ENCODE measurements around the gene CCM2. TPM values are rescaled to one million over a fixed set of nuclear protein-coding genes. Genes with fewer than 3 reads are reported as not detected.

CCM2 gene
- total RNA-seq, 2 donors from 2014 or later, result 30.0 to 83.6 TPM

DNA sequence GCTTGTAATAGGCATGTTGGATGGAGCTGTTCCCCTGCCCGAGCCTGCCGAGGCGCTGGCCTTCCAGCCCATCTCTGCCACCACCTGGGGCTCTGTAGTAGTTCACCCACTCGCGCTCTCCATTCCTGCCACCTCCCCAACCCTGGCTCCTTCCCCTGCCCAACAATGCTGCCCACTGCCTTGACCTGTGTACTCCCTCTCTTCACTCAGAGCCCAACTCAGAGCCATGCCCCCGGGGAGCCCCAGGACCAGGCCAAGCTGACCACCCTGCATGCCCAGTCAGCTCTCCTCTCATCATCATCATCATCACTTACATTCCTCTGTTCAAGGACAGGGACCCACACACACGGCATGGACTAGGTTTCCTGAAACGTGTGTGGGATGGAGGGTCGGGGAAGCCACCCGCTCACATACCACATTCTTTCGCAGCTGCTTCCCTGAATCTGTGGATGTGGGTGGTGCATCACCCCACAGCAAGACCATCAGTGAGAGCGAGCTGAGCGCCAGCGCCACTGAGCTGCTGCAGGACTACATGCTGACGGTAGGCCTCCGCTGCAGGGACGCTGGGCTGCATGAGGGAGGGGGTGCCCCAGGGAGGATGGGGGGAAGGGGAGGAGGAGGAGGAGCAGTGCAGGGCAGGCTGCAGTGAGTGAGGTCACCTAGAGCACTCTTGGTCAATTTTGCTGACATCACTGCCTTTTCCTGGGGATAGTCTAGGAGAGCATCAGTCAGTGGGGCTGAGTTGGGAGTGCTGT is 73.2 kb downstream of the CCM2 start:
- no peaks in the 10 kb centered on the region for H3K4me1 ChIP-seq (replicated peaks)
- WGBS, result 83% methylated on average over 17 of the region's 17 CpGs
- intact Hi-C loops (cut with DNase I), result no loop called here
- peaks cover 0 to 3% of the 10 kb centered on the region in 2 donors for H3K36me3 ChIP-seq
- H3K9me3 ChIP-seq, result no peaks in the 10 kb centered on the region
- TF ChIP-seq POLR2AphosphoS5 (IDR thresholded peaks at IDR 0.05) (no peak), POLR2A (IDR thresholded peaks at IDR 0.05) (no peak)
- TF ChIP-seq, protein P1, sequence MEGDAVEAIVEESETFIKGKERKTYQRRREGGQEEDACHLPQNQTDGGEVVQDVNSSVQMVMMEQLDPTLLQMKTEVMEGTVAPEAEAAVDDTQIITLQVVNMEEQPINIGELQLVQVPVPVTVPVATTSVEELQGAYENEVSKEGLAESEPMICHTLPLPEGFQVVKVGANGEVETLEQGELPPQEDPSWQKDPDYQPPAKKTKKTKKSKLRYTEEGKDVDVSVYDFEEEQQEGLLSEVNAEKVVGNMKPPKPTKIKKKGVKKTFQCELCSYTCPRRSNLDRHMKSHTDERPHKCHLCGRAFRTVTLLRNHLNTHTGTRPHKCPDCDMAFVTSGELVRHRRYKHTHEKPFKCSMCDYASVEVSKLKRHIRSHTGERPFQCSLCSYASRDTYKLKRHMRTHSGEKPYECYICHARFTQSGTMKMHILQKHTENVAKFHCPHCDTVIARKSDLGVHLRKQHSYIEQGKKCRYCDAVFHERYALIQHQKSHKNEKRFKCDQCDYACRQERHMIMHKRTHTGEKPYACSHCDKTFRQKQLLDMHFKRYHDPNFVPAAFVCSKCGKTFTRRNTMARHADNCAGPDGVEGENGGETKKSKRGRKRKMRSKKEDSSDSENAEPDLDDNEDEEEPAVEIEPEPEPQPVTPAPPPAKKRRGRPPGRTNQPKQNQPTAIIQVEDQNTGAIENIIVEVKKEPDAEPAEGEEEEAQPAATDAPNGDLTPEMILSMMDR (IDR thresholded peaks at IDR 0.05), result no peak
- no peak overlapping the region for H3K4me3 ChIP-seq
- DNase-seq (ENCODE audit: low spot score), result no peak
- H3K27me3 ChIP-seq (replicated peaks; ENCODE audit: insufficient read depth), result no peaks in the 10 kb centered on the region
- H3K27ac ChIP-seq, result no peak overlapping the region

DNA sequence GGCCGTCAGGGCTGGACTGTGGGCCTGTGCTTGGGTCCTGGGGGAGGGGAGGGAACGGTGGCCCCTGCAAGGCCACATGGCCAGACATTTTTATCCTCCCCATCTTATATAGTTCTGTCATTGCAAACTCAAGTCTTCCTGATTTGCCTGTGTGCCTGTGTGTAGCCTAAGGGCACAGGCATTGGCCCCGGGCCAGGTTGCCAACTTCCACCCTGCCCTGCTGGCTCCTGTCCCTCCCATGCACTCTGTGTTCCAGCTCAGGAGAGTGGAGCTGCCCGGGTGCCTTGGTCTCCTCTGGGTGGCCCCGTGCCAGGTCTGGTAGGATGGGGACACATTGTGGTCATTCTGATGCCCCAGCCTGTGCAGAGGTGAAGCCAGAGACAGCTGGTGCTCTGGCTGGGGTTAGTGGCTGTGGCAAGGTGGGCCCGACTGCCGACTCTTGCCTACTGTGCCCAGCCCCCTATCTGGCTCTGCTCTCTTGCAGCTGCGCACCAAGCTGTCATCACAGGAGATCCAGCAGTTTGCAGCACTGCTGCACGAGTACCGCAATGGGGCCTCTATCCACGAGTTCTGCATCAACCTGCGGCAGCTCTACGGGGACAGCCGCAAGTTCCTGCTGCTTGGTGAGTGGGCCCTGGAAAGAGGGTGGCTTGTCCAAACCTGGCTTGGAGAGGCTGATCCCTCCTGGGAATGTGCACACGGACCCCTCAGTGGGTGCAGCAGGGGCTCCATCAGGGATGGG is 74.0 kb downstream of the CCM2 start:
- no peak overlapping the region for H3K27ac ChIP-seq
- H3K4me1 ChIP-seq (replicated peaks), result no peaks in the 10 kb centered on the region
- no peaks in the 10 kb centered on the region for H3K9me3 ChIP-seq
- 82% methylated on average over 15 of the region's 15 CpGs for WGBS
- intact Hi-C loops (cut with DNase I), result no loop called here
- DNase-seq (ENCODE audit: low spot score), result peak; percentile 26
- peaks cover 0 to 3% of the 10 kb centered on the region in 2 donors for H3K36me3 ChIP-seq
- TF ChIP-seq POLR2AphosphoS5 (IDR thresholded peaks at IDR 0.05), result no peak
- TF ChIP-seq, protein P1 (IDR thresholded peaks at IDR 0.05), result no peak
- TF ChIP-seq POLR2A (IDR thresholded peaks at IDR 0.05), result no peak
- H3K27me3 ChIP-seq (replicated peaks; ENCODE audit: insufficient read depth), result no peaks in the 10 kb centered on the region
- no peak overlapping the region for H3K4me3 ChIP-seq

DNA sequence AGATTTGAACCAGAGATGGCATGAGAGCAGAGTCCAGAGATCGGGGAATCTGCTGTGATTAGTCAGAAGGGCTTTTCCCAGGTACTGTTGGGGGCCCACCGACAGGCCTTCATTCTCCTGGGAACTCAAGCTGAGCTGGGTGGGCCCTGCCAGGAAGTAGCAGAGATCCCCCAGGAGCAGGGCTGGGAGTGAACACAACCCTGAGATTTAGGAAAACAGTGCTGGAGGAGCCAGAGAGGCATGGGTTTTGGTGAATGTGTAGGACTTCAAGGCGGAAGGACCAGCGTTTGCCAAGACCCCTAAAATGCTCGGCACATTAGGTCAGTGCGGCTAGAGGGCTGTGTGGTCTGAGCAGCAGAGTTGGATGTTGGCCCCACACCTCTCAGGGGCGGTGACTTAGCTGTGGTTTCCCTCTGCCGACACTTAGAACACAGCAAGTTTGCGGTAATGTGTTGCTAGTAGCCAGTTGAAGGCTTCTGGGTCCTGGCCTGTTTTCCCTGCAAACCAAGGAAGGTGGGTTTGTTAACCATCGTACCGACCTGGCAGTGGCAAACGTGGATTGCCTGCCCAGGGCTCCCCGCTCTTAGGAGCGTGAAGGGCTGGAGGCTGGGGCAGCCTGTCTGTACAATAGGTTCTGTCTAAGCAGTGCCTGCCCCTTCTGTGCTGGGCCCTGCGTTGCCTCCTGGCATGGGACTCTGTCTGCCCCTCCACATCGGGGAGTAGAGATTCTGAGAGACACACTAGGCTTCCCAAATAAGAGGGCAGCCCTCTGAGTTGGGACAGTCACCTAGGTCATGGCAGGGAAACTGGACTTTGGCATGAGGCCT is 74.7 kb downstream of the CCM2 start:
- no peaks in the 10 kb centered on the region for H3K4me1 ChIP-seq (replicated peaks)
- H3K4me3 ChIP-seq, result no peak overlapping the region
- 87% methylated on average over 16 of the region's 16 CpGs for WGBS
- H3K27me3 ChIP-seq (replicated peaks; ENCODE audit: insufficient read depth), result no peaks in the 10 kb centered on the region
- H3K9me3 ChIP-seq, result no peaks in the 10 kb centered on the region
- no peak for DNase-seq (ENCODE audit: low spot score)
- TF ChIP-seq POLR2A (IDR thresholded peaks at IDR 0.05) (no peak), POLR2AphosphoS5 (IDR thresholded peaks at IDR 0.05) (no peak)
- TF ChIP-seq, protein P1 (IDR thresholded peaks at IDR 0.05), result no peak
- H3K27ac ChIP-seq, result no peak overlapping the region
- H3K36me3 ChIP-seq, result peaks cover 0 to 3% of the 10 kb centered on the region in 2 donors
- intact Hi-C loops (cut with DNase I), result no loop called here

DNA sequence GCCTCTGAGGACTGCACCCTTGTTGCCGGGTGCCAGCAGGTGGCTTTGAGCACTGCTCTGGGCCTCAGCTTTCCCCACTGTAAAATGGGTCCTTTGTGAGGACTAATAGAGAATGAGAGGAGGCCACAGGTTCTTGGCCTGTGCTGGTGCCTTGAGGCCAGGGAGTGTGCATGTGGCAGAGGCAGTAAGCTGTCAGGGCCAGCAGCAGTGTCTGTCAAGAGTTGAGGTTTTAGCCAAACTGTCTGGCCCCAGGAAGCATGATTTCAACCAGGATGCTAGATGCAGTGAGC is 75.3 kb downstream of the CCM2 start:
- TF ChIP-seq POLR2A (IDR thresholded peaks at IDR 0.05) (no peak), POLR2AphosphoS5 (IDR thresholded peaks at IDR 0.05) (no peak)
- TF ChIP-seq, protein P1 (IDR thresholded peaks at IDR 0.05), result no peak
- peaks cover 0 to 3% of the 10 kb centered on the region in 2 donors for H3K36me3 ChIP-seq
- WGBS, result 82% methylated on average over 1 of the region's 1 CpG

More for the DNA sequence above, 75.3 kb downstream of the CCM2 start:
- H3K27ac ChIP-seq, result no peak overlapping the region
- DNase-seq (ENCODE audit: low spot score), result no peak
- H3K4me3 ChIP-seq, result no peak overlapping the region
- no peaks in the 10 kb centered on the region for H3K4me1 ChIP-seq (replicated peaks)
- no peaks in the 10 kb centered on the region for H3K27me3 ChIP-seq (replicated peaks; ENCODE audit: insufficient read depth)
- H3K9me3 ChIP-seq, result no peaks in the 10 kb centered on the region
- intact Hi-C loops (cut with DNase I), result no loop called here

All from prostate gland (tissue), 2 donors.